Endometrium (tissue), 2 donors: ENCODE measurements around the gene METTL27.
A peak's percentile ranks its signal among the peaks of the same experiment; 100 is the strongest.
"Not testable (repeated sequence)": the region's sequence is repeated elsewhere in the genome, so short reads cannot be mapped to it uniquely, and the experiment has no call there.

Experiments used
- FAIRE-seq: peaks from 2 replicates; lab custom pipeline; 2012; peaks lifted over from hg19 to GRCh38; lab: Jason Lieb, UNC
- donor health status: control.
- donor health status: control.

METTL27 gene

DNA sequence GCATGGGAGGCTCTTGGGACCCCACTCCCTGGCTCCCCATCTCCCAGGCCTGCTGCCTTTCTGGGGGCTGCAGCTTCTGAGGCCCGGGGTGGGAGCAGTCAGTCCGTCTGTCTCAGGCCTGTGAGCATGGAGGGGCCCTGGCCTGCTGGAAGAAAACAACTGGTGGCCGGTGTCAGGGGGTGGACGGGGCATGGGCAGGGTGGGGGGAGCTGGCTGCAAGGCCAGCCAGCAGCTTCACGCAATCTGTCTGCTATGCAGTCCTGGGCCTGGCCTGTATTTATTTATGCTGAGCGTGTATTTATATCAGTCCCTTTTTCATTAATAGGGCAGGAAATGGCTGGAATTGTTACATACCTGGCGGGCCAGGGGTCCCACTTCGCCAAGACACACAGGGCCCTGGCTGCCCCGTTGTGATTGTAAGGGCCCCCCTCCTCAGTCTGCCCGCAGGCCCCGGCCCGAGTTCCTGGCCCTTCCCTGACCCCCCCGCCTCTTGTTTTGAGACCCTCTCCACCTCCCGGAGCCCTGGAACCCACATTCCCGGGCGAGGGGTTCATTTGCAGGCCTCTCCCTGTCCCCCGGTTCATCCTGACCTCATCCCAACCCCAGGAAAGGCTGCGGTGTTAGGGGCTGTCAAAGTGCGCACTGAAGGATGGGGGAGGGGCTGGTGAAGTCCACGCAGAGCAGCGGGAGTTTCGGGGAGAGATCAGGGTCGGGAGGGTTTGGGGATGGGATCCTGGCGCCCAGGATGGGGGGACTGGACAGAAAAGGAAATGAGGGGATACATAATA is 26.9 kb upstream of the METTL27 start:
- no peak for FAIRE-seq

DNA sequence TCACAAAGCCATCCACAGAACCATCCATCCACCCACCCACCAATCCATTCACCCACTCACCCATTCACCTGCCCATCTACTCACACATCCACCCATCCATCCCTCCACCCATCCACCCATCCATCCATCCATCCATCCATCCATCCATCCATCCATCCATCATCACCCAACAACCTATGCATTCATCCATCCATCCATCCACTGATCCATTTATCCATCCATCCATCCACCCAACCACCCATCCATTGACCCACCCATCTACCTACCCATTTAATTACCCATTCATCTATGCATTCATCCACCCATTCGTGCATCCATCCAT is 24.1 kb upstream of the METTL27 start:
- FAIRE-seq = no peak

DNA sequence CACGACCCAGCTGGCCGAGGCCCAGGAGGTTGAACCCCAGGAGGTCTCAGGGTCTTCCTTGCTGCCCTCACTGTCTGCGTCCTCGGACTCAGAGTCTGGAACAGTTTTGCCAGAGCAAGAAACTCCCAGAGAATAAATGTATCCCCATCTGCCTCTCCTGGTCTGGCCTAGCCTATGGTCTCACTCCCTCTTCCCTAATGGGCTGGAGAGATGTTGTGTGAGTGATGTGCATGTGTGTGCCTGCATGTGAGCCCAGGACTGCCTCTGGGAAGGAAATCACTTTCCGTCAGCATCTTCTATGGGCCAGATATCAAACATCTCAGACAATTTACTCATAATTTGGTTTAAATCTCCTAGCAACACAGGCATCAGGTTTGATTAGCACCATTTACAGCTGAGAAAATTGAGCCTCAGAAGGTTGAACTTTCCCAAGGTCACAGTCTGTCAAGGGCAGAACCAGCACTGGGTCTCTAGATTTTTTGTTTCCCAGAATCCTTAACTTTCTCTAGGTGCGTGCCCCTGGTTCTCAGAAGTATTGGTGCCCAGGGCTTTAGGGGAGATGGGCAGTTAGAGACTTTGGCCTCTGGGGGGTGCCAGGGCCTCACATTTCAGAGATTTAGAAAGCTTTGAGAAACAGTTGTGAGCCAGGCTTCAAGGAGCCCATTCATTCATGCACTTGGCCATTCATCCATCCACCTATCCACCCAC is 23.6 kb upstream of the METTL27 start:
- no peak for FAIRE-seq

DNA sequence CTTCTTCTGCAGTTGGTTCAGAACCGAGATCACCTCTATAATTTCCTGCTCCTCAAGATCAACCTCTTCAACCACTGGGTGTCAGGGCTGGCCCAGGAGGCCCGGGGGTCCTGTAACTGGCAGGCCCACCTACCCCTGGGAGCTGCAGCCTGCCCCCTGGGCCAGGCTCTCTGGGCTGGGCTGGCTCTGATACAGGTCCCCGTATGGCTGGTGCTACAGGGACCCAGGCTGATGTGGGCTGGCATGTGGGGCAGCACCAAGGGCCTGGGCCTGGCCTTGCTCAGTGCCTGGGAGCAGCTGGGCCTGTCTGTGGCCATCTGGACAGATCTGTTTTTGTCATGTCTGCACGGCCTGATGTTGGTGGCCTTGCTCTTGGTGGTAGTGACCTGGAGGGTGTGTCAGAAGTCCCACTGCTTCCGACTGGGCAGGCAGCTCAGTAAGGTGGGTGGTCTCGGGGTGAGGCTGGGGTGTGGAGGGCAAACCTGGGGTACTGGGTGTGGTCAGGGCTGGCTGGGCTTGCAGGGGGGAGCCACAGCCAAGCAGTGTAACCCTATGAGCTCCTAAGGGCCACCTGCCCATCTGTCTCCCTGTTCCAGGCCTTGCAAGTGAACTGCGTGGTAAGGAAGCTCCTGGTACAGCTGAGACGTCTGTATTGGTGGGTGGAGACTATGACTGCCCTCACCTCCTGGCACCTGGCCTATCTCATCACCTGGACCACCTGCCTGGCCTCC is 22.8 kb upstream of the METTL27 start:
- no peak for FAIRE-seq

DNA sequence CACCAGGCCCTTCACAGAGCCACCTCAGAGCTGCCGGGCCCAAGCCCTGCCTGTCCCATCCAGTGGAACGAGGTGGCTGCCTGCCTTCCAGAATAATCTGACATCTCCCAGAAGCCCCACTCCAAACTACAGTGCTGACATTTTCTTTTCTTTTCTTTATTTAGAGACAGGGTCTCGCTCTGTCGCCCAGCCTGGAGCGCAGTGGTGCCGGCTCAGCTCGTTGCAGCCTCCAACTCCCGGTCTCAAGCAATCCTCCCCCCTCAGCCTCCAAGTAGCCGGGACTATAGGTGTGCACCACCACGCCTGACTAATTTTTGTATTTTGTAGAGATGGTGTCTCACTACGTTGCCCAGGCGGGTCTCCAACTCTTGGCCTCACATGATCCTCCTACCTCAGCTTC is 19.0 kb upstream of the METTL27 start:
- FAIRE-seq = no peak

DNA sequence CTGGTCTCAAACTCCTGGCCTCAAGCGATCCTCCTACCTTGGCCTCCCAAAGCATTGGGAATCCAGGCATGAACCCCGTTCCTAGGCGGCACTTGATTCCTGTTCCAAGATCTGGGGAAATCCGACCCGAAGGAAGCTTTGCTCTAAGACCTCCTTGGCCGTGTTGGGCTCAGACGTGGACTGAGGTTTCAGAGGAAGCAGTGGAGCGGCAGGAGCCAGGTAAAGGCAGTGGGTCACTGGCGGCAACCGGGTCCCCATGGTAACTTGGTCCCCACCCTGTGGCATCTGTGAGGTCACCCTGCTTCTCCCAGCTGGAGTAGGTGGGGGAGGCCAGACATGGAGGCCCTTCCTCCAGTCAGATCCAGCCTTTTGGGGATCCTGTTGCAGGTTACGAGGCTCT is 18.5 kb upstream of the METTL27 start, which contains the start of gene TMEM270:
TSS of gene TMEM270 (plus strand) at position 301 of the 400 bp plus-strand sequence. CDS start at position 337, 36 bp downstream.
- FAIRE-seq = no peak

DNA sequence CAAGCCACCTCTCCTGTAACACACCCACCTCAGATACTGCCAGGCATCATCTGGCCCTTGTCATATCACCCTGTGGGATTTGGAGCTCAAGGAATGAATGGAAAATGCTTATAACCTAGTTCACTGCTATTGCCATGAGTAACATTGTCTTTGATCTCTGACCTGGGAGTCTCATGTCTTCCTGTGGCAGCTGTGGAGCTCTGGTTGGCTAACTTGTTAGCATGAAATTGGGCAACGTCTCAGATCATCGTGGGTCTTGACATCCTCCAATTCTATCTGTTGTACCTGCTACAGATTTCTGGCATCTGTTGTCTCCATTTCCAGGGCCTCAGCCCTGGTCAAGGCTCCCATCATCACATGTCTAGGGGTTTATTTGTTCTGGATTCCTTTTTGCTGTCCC is 16.5 kb upstream of the METTL27 start:
- no peak for FAIRE-seq

DNA sequence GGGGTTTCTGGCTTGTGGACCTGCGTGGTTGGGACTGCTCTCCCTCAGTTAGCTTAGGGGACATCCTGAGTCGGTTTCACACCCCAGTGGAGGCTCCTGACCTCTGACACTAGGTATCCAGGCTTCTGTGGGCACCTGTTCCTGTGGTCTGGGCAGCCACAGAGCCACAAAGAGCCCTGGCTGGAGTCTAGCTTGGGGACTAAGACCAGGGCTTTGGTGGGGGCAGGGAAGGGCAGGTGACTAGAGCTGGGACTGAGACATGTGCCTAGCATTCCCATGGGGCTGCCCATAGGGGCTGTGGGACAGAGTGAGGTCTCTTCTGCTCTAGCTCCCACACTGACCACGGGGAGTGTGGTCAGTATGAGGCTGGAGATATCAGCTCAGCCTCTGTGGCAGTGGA is 14.6 kb upstream of the METTL27 start:
- FAIRE-seq = no peak

DNA sequence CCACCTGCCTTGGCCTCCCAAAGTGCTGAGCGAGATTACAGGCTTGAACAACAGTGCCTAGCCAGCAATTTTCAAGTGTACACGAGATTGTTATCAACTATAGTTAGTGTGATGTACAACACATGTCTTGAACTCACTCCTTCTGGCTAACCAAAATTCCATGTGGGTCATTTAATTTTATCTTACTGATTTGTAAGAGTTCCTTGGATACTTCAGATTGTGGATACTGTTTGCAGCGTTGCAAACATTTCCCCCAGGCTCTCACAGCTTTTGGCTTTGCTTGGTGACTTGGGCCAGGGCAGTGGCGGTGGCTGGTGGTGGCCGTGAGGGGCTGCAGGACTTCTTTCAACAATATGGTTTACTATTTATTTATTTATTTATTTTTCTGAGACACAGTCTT is 10.2 kb upstream of the METTL27 start:
- FAIRE-seq = no peak

DNA sequence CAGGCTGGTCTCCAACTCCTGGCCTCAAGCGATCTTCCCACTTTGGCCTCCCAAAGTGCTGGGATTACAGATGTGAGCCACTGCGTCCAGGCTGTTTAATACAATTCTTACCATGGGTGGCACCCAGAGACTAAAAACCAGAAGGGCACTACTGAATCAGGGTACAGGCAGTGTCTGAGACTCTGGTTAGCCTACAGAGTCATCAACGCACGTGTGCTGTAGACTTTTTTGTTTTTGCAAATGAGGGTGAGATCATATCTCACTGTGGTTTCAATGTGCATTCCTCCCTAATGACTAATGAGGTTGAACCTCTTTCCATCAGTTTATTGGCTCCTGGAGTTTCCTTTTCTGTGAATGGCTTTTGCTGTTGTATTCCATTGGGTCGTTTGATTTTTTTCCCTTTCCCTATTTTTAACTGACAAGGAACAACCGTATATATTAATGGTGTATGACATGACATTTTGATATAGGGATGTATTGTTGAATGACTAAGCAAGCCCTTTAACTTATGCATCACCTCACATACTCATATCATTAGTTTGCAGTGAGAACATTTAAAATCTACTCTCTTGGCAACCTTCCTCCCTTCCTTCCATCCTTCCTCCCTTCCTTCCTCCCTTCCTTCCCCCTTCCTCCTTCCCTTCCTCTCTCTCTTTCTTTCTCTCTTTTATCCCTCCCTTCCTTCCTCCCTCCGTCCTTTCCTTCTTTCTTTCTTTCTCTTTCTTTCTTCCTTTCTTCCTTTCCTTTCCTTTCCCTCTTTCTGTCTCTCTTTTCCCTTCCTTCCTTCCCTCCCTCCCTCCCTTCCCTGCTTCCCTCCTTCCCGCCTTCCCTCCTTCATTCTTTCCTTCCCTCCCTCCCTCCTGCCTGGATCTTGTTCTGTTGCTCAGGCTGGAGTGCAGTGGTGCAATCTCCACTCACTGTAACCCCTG is 9.4 kb upstream of the METTL27 start:
- FAIRE-seq = peak; percentile 88

DNA sequence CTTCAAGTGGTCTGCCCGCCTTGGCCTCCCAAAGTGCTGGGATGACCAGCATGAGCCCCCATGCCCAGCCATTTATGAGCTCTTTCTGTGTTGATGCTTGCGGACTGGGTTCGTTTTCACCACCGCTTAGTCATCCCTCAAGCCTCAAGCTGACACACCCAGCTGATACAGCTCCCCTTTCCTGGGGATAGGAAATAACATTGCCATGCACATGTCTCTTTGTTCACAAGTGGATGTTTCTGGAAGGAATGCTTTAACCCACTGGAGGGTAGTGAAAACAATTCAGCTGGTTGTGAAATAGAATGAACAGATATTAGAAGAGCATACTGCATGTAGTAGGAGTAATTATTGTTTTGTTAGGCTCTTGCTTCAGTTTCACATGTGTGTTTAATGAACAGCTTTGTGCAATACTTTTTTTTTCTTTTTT is 8.5 kb upstream of the METTL27 start:
- peak; percentile 61 for FAIRE-seq

DNA sequence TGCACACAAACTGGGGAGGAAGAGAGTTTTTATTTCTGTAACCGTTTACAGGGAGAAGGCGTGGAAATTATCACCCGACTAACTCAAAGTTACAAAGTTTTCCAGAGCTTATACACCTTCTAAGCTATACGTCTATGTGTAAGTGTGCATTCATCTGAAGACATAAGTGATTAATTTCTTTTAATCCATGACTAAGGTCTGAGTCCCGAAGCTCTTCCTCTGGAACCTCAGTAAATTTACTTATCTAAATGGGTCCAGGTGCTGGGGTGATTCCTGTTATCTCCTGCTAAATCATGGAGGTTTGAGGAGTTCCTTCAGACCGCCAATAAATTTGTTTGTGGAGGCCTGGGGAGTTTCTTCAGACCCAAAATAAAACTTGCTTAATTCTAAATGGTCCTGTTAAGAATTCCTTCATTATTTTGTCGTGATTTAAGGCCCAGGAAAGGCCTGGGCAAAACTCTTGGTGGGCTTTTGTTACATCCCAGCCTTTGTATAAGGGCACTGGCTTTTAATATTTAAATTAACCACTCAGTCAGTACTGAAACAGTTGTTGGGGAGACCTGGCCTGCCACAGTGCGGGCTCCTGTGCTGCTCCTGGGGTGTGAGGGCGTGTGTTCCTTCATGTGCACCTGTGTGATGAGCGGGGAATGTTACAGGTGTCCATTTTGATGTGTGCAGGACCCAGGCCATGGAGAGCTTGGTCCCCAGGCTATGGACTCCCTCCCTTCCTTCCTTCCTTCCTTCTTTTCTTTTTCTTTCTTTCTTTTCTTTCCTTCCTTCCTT is 5.8 kb upstream of the METTL27 start:
- no peak for FAIRE-seq

DNA sequence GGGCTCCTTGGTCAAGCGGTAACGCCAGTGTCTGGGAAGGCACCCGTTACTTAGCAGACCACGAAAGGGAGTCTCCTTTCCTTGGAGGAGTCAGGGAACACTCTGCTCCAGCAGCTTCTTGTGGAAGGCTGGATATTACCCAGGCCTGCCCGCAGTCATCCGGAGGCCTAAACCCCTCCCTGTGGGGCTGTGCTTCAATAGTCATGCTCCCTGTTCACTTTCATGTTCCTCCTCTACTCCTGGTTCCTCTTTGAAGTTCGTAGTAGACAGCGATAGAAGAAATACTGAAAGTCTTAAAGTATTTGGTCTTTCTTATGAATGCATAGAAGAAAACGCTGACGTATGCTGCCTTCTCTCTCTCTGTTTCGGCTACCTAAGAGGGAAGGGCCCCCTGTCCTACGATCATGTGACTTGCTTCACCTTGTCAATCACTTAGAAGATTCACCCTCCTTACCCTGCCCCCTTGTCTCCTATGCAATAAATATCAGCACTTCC is 3.4 kb upstream of the METTL27 start:
- not testable (repeated sequence) for FAIRE-seq

DNA sequence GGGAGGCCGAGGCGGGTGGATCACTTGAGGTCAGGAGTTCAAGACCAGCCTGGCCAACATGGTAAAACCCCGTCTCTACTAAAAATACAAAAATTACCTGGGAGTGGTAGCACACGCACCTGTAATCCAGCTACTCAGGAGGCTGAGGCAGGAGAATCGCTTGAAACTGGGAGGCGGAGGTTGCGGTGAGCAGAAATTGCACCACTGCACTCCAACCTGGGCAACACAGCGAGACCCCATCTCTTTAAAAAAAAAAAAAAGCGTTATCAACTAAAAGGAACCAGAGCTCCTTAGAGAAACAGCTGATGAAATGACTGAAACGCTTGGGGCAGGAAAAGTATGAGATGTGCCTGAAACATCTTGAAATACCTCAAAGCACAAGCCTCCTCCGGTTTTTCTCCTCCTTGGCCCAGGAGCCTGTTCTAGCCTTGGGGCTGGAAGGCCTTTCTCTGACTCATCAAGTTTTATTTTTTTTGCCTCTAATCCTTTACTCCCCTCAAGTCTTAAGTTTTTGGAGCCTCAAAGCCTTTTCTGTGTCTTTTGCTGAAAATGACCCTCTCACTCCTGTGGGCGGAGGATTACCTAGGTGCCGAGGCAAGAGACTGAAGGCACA is 2.6 kb upstream of the METTL27 start:
- no peak for FAIRE-seq

DNA sequence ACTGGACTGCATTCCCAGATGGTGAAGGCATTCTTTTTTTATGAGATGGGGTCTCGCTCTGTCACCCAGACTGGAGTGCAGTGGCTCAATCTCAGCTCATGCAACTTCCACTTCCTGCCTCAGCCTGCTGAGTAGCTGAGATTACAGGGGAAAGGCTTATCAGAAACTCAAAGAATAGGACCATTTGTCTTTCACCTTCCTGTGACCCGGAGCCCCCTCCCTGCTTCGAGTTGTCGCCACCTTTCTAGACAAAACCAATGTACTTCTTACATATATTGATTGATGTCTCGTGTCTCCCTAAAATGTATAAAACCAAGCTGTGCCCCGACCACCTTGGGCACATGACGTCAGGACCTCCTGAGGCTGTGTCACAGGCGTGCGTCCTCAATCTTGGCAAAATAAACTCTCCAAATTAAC is 1.8 kb upstream of the METTL27 start:
- FAIRE-seq = no peak

DNA sequence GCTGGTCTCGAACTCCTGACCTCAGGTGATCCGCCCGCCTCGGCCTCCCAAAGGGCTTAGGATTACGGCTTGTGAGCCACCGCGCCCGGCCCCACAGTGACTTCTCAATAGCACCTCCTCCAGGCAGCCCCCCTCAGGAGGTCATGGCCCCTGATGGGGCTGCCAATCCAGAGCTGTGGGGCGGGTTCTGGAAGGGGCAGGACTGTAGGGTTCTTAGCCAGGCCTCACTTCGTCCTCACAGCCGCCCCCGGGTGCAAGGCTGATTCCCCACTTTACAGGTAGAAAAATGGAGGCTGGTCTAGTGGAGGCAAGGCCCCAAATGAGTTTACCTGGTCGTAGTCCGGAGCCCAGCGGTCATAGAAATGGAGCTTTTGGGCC is 638 bp downstream of the METTL27 start:
- FAIRE-seq = no peak

DNA sequence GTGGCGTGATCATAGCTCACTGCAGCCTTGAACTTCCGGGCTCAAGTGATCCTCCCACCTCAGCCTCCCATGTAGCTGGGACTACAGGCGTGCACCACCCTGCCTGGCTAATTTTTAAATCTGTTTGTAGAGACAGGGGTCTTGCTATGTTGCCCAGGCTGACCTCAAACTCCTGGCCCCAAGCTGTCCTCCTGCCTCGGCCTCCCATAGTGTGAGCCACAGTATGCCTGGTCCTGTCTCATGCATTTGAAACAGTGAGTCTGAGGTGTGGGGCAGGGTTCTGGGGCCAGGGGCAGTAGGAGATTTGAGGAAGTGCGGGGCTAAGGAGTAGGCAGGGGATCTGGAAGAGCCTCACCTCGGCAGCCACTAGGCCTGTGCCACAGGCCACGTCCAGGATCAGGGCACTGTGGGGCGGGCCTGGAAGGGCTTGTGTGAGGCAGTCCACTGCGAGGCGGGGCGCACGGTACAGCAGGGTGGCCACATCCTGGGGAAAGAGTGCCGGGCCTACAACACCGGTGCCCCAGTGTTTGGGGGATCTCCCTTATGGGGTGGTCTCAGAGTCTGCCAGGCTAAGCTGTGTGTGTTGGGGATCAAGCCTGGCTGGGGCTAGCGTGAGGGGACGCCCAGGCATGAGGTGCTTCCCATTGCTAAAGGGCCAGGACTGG is 1.5 kb downstream of the METTL27 start:
- FAIRE-seq = no peak

DNA sequence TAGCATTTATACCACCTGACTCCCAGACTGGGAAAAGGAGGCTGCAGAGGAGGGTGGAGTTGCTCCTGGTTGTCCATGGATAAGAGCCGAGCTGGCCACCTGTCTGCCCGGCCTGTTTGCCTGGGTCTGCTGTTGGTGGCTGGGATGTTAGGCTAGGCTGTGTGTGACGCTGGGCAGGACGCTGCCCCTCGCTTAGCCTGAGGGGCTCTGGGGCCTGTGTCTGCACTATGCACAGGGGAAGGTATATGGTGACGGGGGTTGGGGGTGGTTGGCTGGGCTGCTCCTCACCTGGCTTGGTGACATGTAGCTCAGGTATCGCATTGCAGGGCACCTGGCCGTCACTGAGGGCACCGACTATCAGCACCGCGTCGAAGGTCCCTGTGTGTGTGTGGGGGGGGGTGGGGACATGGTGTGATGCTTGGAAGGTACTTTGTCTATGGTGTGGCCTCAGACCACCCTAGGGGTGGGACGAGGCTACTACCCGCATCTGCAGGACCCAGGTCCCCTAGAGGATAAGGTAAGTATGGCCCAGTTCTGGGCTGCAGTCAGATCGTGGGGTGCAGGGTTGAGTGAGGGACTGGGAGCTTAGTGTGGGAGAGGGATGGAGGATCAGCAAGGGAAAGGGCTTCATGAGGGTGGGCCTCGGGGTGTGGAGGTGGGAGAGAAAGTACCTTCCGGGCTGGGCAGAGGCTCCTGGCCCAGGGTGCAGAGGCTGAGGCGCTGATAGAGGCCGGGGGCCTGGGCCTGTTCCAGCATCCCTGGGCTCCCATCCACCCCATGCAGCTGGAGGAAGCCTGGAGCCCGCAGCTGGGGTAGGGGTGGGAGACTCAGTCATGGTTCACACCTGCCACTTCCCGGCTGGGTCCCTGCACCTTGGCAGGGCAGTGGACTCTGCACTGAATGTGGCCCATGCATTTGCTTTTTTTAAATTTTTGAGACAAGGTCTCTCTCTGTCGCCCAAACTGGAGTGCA is 2.3 kb downstream of the METTL27 start:
- no peak for FAIRE-seq

DNA sequence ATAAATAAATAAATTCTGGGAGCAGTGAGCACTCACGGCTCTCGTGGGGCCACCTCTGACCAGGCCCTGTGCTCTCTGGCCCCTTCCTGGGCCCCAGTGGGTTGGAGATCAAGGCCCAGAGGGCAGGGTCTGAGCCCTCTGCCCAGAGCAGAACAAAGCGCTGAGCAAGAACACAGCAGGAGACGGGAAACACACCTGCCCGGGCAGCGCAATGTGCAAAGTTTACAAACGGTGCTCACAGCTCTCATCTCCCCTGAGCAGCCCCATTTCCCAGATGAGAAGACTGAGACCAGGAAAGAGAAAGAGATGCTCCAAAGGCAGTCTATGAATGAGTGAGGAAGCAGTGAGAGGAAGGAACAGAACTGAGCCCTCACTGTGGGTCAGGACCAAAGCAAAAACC is 3.0 kb downstream of the METTL27 start:
- FAIRE-seq = no peak
